SU-DHL-6 (cell line): ENCODE measurements around the gene VPS13D.

Source experiments
- H2AFZ ChIP-seq: fragments of 200-600 bp; sonication (generic); 2 replicates; pipeline ENCODE4 v1.6.1; 2014; ENCODE audit warnings: low read depth, mild to moderate bottlenecking, moderate library complexity, mixed read lengths, antibody characterized with exemption, low read length; ENCODE audit not compliant: severe bottlenecking
- H3F3A ChIP-seq: fragments of 200-600 bp; shearing (Covaris generic); 2 replicates; pipeline ENCODE4 v1.6.0; 2016; ENCODE audit warnings: antibody characterized with exemption, mild to moderate bottlenecking; ENCODE audit not compliant: insufficient read depth
- H3K27ac ChIP-seq: fragments of 200-600 bp; sonication (generic); 2 replicates; pipeline ENCODE4 v1.5.1; 2016; ENCODE audit warnings: low read depth, mild to moderate bottlenecking, low read length, moderate library complexity, mixed read lengths
- H3K27me3 ChIP-seq: fragments of 200-600 bp; sonication (generic), shearing (Covaris generic); 2 replicates; pipeline ENCODE4 v1.6.0; 2014; ENCODE audit warnings: mild to moderate bottlenecking, low read length
- H3K36me3 ChIP-seq: fragments of 200-600 bp; sonication (generic); 2 replicates; pipeline ENCODE4 v1.6.1; 2014; ENCODE audit warnings: mild to moderate bottlenecking, low read length, mixed read lengths
- H3K4me2 ChIP-seq: fragments of 300-600, 200-600 bp; shearing (Covaris generic), sonication (generic); 2 replicates; pipeline ENCODE4 v1.6.0; 2014; ENCODE audit warnings: low read length, low read depth, mild to moderate bottlenecking; ENCODE audit not compliant: poor library complexity, severe bottlenecking
- H3K4me3 ChIP-seq: fragments of 200-600 bp; sonication (generic); 2 replicates; pipeline ENCODE4 v1.5.1; 2014; ENCODE audit warnings: antibody characterized with exemption, low read length, mild to moderate bottlenecking, mixed read lengths; ENCODE audit not compliant: insufficient read depth, poor library complexity, severe bottlenecking
- H3K79me2 ChIP-seq: fragments of 200-600 bp; sonication (generic); 2 replicates; pipeline ENCODE4 v1.6.1; 2014; ENCODE audit warnings: mild to moderate bottlenecking, low read length, moderate library complexity; ENCODE audit not compliant: insufficient read depth
- H3K9ac ChIP-seq: fragments of 200-600 bp; sonication (generic); 2 replicates; pipeline ENCODE4 v1.7.0; 2014; ENCODE audit warnings: mild to moderate bottlenecking, low read length
- H3K9me2 ChIP-seq: fragments of 200-600 bp; sonication (generic); replicated peaks from 2 replicates; pipeline ENCODE4 v1.6.1; 2014; ENCODE audit warnings: low read length; ENCODE audit not compliant: insufficient read depth
- H3K9me3 ChIP-seq: fragments of 200-600 bp; sonication (generic); 2 replicates; pipeline ENCODE4 v1.6.1; 2014; ENCODE audit warnings: low read length, mixed read lengths; ENCODE audit not compliant: insufficient read depth
- H4K20me1 ChIP-seq: fragments of 200-600 bp; sonication (generic); 2 replicates; pipeline ENCODE4 v1.6.1; 2014; ENCODE audit warnings: low read depth, mild to moderate bottlenecking, antibody characterized with exemption, low read length, moderate library complexity, mixed read lengths
- EZH2phosphoT487 ChIP-seq: fragments of 200-600 bp; sonication (generic), shearing (Covaris generic); conservative IDR thresholded peaks from 2 replicates; pipeline ENCODE4 v1.6.1; 2018; ENCODE audit warnings: mild to moderate bottlenecking, antibody characterized with exemption, low read length, moderate library complexity, mixed read lengths
- TF ChIP-seq, protein P1 (sequence below): fragments of 200-600 bp; sonication (generic); IDR thresholded peaks from one replicate; pipeline ENCODE4 v1.5.1; 2017; ENCODE audit warnings: antibody characterized with exemption, mild to moderate bottlenecking, low read length, moderate library complexity; ENCODE audit not compliant: insufficient read depth, poor library complexity, severe bottlenecking

VPS13D gene

DNA sequence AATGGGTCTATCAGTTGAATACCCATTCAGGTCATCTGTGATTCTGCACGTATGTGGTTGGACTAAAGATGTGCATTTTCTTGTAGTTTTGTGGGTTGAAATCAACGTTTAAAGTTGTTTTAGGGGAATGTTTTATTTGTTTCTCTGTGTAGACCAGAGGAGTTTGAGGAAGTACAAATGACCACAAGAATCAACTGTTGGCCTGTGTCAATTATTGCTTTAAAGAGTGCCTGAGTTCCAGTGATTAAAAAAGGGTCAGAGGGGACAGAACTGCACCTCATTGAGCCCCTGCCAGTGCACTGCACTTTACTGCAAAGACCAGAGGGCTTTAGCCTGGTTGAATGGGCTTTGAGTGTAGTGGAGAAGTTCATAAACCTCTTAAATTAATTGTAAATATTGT, 190.3 kb downstream of the VPS13D start:
- Histone ChIP-seq H3K9me2 (no peaks in the 10 kb centered on the region), H4K20me1 (no peaks in the 10 kb centered on the region), H3F3A (no peaks in the 10 kb centered on the region), H3K36me3 (no peaks in the 10 kb centered on the region), H3K4me2 (no peak overlapping the region), H3K9ac (no peak overlapping the region), H2AFZ (no peak overlapping the region), H3K27ac (no peak overlapping the region), H3K4me3 (no peak overlapping the region), H3K9me3 (no peaks in the 10 kb centered on the region), H3K27me3 (no peaks in the 10 kb centered on the region), H3K79me2 (no peaks in the 10 kb centered on the region)
- TF ChIP-seq, protein P1, sequence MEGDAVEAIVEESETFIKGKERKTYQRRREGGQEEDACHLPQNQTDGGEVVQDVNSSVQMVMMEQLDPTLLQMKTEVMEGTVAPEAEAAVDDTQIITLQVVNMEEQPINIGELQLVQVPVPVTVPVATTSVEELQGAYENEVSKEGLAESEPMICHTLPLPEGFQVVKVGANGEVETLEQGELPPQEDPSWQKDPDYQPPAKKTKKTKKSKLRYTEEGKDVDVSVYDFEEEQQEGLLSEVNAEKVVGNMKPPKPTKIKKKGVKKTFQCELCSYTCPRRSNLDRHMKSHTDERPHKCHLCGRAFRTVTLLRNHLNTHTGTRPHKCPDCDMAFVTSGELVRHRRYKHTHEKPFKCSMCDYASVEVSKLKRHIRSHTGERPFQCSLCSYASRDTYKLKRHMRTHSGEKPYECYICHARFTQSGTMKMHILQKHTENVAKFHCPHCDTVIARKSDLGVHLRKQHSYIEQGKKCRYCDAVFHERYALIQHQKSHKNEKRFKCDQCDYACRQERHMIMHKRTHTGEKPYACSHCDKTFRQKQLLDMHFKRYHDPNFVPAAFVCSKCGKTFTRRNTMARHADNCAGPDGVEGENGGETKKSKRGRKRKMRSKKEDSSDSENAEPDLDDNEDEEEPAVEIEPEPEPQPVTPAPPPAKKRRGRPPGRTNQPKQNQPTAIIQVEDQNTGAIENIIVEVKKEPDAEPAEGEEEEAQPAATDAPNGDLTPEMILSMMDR: no peak
- TF ChIP-seq EZH2phosphoT487: no peak

DNA sequence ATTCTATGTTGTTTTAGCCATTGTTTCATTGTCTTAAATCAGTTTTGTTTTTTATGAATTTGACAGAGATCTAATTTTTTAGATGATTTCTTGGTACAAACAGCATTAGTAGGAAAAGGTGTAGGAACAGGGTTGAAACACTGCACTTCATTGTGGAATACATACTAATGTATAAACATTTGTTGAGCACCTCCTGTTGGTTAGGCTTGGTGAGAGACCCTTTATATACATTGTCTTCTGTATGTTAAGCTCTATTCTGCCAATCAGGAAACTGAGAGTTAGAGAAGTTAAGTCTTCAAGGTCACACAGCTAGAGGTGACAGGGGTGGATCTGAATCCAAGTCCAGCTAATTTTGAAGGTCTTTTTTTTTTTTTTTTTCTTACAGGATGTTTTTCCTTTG, 192.7 kb downstream of the VPS13D start:
- Histone ChIP-seq H3K4me2 (no peak overlapping the region), H3K9ac (no peak overlapping the region), H3K27ac (no peak overlapping the region), H2AFZ (no peak overlapping the region), H3K27me3 (no peaks in the 10 kb centered on the region), H3K79me2 (no peaks in the 10 kb centered on the region), H4K20me1 (no peaks in the 10 kb centered on the region), H3K36me3 (no peaks in the 10 kb centered on the region), H3K9me3 (no peaks in the 10 kb centered on the region), H3F3A (no peaks in the 10 kb centered on the region), H3K9me2 (no peaks in the 10 kb centered on the region), H3K4me3 (no peak overlapping the region)
- TF ChIP-seq EZH2phosphoT487: no peak
- TF ChIP-seq, protein P1: no peak

GRCh38 chr1:12424087-12424529, 194.3 kb downstream of the VPS13D start:
- H3K9me3 ChIP-seq: no peaks in the 10 kb centered on the region
- no peak overlapping the region for H3K27ac ChIP-seq
- no peaks in the 10 kb centered on the region for H3K36me3 ChIP-seq
- no peak overlapping the region for H2AFZ ChIP-seq
- no peaks in the 10 kb centered on the region for H4K20me1 ChIP-seq
- H3K79me2 ChIP-seq: no peaks in the 10 kb centered on the region
- H3K9me2 ChIP-seq: no peaks in the 10 kb centered on the region
- TF ChIP-seq EZH2phosphoT487: no peak
- TF ChIP-seq, protein P1: no peak
- no peaks in the 10 kb centered on the region for H3K27me3 ChIP-seq
- no peaks in the 10 kb centered on the region for H3F3A ChIP-seq
- H3K9ac ChIP-seq: no peak overlapping the region
- no peak overlapping the region for H3K4me2 ChIP-seq
- no peak overlapping the region for H3K4me3 ChIP-seq

DNA sequence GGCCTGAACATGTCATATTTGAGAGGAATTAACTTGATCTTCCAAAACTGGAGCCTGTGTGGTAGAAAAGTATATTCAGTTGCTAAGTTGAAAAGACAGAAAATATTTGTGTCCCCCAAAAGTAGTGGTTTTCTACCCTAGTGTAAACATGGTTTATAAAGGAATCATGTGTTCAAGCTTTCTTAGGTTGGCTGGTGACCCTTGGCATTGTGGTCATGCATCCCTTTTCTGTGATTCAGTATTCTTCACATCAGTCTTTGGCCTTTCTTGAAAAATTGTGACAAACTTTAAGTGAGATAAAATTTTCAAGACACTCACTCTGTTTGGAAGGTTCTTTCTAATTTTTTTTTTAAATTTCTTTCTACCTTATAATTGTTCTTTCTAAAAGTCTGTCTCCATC, 195.0 kb downstream of the VPS13D start:
- no peaks in the 10 kb centered on the region for H3K36me3 ChIP-seq
- no peak overlapping the region for H3K4me3 ChIP-seq
- H3F3A ChIP-seq: no peaks in the 10 kb centered on the region
- no peak overlapping the region for H2AFZ ChIP-seq
- no peaks in the 10 kb centered on the region for H3K9me3 ChIP-seq
- H3K9ac ChIP-seq: no peak overlapping the region
- H3K79me2 ChIP-seq: no peaks in the 10 kb centered on the region
- H3K27ac ChIP-seq: no peak overlapping the region
- no peak overlapping the region for H3K4me2 ChIP-seq
- H3K9me2 ChIP-seq: no peaks in the 10 kb centered on the region
- no peaks in the 10 kb centered on the region for H3K27me3 ChIP-seq
- H4K20me1 ChIP-seq: no peaks in the 10 kb centered on the region
- TF ChIP-seq EZH2phosphoT487: no peak
- TF ChIP-seq, protein P1: no peak
